Endothelial cell of umbilical vein (primary cell): ENCODE results near the gene KLF1.

Experiments
- CTCF ChIP-seq, 2 donors: IDR thresholded peaks; 1 replicate in 1 of 2; 2 replicates in 1 of 2; pipeline ENCODE4 v1.5.1; 2011; ENCODE audit warnings: low read length in 2 of 2, mild to moderate bottlenecking in 2 of 2, moderate library complexity in 2 of 2, control low read depth in 1 of 2, inconsistent platforms in 1 of 2, low read depth in 1 of 2; ENCODE audit not compliant: insufficient read depth in 1 of 2; ENCODE audit errors: extremely low read depth in 1 of 2
- EZH2 ChIP-seq: IDR thresholded peaks from 2 replicates; pipeline ENCODE4 v1.6.1; 2012; ENCODE audit warnings: borderline replicate concordance, low read depth, mild to moderate bottlenecking, moderate library complexity, low read length, inconsistent platforms; ENCODE audit not compliant: severe bottlenecking
- POLR2A ChIP-seq: IDR thresholded peaks from 2 replicates; pipeline ENCODE4 v1.6.1; 2012; ENCODE audit warnings: low read depth, mild to moderate bottlenecking, control low read depth, low read length

- TF ChIP-seq CTCF (IDR thresholded peaks at IDR 0.05; ENCODE audit: extremely low read depth in 1 of 2, insufficient read depth in 1 of 2, low read depth in 1 of 2, low read length in 2 of 2): no peak
- TF ChIP-seq POLR2A: no peak
- no peak for TF ChIP-seq EZH2
Measured at GRCh38 chr19:12868540-12869112, 18.4 kb downstream of the KLF1 start.
